Measurements from ENCODE around the gene RABGAP1.

The RABGAP1 gene

DNA sequence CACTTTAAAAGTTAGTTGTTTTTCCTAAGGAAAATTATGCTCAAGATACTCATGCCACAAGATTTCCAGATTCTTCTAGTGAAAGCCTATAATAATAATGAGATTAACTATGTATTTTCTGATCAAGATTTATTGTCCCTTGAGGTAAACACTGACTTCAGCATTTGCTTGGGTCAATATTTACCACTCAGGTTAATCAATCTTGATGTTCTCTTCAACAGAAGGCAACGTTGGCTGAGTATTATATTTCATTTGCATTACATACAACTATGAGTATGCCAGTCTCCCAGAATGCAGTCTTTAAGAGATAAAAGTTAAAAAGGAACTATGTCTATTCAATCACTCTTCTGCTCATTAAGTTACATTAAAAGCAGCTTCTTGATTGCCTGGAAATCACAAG, 208.2 kb downstream of the RABGAP1 start:
- TF ChIP-seq, protein P1, sequence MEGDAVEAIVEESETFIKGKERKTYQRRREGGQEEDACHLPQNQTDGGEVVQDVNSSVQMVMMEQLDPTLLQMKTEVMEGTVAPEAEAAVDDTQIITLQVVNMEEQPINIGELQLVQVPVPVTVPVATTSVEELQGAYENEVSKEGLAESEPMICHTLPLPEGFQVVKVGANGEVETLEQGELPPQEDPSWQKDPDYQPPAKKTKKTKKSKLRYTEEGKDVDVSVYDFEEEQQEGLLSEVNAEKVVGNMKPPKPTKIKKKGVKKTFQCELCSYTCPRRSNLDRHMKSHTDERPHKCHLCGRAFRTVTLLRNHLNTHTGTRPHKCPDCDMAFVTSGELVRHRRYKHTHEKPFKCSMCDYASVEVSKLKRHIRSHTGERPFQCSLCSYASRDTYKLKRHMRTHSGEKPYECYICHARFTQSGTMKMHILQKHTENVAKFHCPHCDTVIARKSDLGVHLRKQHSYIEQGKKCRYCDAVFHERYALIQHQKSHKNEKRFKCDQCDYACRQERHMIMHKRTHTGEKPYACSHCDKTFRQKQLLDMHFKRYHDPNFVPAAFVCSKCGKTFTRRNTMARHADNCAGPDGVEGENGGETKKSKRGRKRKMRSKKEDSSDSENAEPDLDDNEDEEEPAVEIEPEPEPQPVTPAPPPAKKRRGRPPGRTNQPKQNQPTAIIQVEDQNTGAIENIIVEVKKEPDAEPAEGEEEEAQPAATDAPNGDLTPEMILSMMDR (conservative IDR thresholded peaks at IDR 0.05; ENCODE audit: low read depth, low read length), result no peak
- H3K4me3 ChIP-seq (ENCODE audit: low read length), result no peak overlapping the region
- no peak for DNase-seq (ENCODE audit: low read depth)

DNA sequence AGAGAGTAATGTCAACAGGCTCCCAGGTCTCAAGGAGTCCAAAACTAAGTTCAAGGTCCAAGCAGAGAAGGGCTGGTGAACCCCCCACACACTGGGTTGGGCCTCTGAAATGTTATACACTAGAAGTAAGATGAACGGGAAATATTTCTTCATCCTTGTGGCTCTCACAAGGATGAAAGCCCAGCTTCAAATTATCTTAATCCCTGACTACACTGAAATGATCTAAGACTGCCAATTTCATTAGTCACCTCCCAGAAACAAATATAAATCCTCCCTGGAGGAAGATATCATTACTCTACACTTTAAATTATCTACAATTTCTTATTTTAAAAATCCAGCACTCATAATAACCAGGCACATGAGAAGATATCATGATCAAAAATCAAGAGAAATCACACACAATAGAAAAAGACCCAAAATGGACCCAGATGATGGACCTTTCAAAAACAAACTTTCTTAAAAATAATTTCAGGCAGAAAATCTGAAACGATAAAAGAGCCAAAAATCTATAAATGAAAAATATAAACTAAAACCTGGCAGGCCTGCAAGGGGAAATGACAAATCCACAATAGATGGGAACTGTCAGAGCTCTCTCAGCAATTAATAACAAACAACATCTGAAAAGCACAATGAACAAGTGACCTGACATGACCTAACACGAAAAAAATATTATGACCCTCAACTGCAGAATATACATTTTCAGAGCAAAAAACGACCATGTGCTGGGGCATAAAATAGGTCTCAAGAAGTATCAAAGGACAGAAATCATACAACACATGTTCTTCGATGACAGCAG, 210.1 kb downstream of the RABGAP1 start:
- DNase-seq (ENCODE audit: low read depth), result peak; percentile 29
- H3K4me3 ChIP-seq (ENCODE audit: low read length), result no peak overlapping the region
- TF ChIP-seq, protein P1 (conservative IDR thresholded peaks at IDR 0.05; ENCODE audit: low read depth, low read length), result no peak

All from retinal pigment epithelial cell (primary cell).